HS-5 (cell line): Measurements from ENCODE around the gene PALD1.

ENCODE experiments used
- DNase-seq: peaks from one replicate; pipeline ENCODE4 v3.0.0-alpha.2; 2012; ENCODE audit warnings: low read depth

Gene PALD1

DNA sequence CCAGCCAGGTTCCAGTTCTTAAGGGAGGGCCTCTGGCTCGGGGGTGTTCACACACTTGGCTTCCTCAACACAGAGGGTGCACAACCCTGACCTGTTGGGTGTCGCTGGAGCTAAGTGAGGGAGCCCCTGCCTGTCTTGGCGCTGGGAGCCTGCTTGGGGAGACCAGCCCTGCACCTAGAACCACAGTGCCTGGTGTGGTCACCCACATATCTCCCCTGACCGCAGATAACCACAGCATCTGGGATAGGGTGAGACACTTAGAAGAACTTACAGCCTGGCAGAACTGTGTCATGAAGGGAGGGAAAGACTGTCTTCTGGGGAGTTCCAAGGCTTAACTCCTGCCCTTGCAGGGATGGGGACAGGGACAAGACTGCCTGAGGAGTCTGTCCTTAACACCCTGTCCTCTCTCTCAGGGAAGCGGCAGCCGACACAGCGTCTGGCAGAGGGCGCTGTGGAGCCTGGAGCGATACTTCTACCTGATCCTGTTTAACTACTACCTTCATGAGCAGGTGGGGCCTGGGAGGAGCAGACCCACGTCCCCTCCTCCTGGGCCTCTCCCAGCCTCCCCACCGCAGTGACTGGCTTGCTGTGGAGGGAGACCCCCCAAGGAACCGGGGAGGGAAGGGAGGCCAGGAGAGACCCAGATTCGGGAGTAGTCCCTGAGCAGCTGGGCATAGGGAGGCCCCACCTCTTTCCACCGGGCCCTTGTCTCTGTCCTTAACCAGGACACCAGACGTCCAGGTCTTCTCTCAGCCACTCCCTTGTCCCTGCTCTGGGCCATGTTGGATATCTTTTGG is 59.0 kb downstream of the PALD1 start:
- DNase-seq: no peak

DNA sequence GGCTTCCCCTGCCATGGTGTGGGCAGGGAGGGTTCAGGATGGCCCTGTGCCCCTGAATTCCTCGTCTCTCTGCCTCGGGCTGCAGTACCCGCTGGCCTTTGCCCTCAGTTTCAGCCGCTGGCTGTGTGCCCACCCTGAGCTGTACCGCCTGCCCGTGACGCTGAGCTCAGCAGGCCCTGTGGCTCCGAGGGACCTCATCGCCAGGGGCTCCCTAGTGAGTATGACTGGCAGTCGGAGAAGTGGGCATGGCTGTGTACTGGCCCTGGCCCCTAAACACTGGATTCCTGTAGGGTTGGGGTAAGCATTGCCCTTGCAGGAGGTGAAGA is 59.6 kb downstream of the PALD1 start:
- no peak for DNase-seq

DNA sequence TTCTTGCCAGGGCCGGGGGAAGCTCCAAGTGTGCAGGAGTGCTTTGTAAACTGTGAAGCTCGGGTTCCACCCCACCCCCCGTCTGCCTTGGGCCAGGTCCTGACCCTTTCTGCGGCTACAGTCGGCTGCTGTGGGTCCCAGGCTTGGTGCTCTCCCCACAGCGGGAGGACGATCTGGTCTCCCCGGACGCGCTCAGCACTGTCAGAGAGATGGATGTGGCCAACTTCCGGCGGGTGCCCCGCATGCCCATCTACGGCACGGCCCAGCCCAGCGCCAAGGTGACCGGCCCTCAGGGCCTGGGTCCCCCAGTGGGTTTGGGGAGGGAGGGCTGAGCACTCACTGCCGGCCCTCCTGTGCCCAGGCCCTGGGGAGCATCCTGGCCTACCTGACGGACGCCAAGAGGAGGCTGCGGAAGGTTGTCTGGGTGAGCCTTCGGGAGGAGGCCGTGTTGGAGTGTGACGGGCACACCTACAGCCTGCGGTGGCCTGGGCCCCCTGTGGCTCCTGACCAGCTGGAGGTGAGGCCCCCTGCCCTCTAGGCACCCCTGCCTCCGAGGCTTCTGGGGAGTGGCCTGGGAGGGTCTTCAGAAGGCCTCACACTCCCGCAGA is 60.3 kb downstream of the PALD1 start:
- DNase-seq: no peak

GRCh38 chr10:70539471-70539870 is 60.9 kb downstream of the PALD1 start:
- no peak for DNase-seq

GRCh38 chr10:70540089-70540788 is 61.7 kb downstream of the PALD1 start:
- no peak for DNase-seq

- no peak for DNase-seq
These were observed 62.3 kb downstream of the PALD1 start for GRCh38 chr10:70540789-70541360.

GRCh38 chr10:70541736-70542564 is 63.4 kb downstream of the PALD1 start:
- no peak for DNase-seq

DNA sequence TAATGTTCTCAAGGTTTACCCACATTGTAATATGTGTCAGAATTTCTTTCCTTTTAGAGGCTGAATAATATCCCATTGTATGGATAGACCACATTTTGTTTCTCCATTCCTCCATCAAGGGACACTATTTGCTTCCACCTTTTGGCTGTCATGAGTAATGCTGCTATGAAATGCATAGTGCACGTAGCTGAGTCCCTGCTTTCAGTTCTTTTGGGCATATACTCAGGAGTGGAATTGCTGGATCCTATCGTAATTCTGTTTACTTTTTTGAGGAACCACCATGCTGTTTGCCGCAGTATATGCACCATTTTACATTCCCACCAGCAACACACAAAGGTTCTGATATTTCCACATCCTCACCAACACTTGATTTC is 64.0 kb downstream of the PALD1 start:
- no peak for DNase-seq

DNA sequence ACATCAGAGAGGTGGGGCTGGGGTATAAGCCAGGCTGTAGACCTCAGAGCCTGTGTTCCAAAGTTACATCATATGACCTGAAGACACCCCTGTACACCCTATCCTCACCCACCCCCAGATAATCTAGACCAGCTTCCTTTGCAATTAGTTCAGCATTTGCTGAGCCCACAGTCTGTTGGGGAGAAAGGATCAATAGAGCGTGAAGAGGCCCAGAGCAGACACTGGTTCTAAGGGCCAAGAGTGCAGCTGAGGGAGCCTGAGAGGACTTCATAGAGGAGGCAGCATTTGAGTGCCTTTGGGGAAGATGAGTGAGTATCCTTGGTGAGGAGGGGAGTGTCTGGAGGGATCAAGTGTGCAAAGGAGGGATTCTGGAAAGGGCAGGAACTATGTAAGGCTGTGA is 65.3 kb downstream of the PALD1 start:
- no peak for DNase-seq

GRCh38 chr10:70544431-70545340 is 66.1 kb downstream of the PALD1 start:
- no peak for DNase-seq

- DNase-seq: no peak
These were observed 68.0 kb downstream of the PALD1 start for GRCh38 chr10:70546584-70546983.

- DNase-seq: no peak
These were observed 70.9 kb downstream of the PALD1 start for GRCh38 chr10:70549351-70549961.

DNA sequence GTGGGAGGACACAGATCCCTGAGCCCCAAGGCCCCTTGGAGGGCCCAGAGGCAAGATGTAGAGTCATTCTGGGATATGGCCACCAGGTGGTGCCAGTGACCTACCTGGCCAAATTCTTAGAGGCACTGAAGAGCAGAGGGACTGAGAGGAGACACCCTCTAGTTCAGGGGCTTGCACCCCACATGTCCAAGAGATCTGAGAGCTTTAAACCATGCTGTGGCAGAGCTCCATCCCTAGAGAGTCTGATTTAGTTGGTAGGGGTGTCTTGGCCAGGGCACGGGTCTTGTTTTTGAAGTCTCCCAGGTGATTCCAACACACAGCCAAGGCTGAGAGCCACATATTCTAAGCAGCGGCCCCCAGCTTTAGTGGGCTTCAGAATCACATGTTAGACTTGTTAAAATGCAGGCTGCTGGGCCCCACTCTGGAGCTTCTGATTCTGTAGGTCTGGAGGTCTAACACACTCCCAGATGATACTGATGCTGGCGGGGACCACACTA is 71.4 kb downstream of the PALD1 start:
- DNase-seq: peak; percentile 28

DNA sequence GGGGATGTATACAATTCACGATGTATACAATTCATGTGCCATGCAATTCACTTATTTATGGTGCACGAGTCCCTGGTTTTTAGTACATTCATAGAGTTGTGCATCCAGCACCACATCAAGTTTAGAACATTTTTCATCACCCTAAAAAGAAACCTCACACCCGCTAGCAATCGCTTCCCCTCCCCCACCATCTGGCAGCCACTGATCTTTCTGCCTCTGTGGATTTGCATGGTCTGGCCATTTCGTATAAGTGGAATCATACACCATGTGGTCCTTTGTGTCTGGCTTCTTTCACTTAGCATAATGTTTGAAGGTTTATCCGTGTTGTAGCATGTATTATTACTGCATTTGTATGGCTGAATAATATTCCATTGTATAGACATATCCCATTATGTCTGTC is 71.9 kb downstream of the PALD1 start:
- DNase-seq: no peak

GRCh38 chr10:70551466-70551865 is 72.9 kb downstream of the PALD1 start:
- no peak for DNase-seq

DNA sequence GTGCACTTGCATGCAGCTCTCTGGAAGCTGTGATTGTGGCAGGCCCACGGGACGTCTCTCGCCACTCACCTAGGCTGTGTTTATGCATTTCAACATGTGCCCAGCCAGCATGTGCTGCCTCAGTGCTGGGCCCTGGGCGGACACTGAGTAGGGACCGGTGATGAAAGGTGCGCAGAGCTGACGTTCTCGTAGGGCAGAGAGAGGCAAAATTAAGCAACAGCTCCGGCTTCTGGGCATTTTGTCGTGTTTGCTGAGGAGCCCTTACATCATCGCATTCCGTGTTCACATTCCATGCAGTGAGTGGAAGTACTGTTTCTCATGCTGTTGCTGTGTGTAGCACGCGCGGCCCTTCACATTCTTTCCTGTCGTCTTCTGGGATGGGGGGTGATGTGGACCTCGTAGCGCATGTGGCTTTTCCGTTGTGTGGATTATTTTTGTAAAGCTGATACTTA is 73.4 kb downstream of the PALD1 start:
- DNase-seq: peak; percentile 37

GRCh38 chr10:70552586-70552985 is 74.0 kb downstream of the PALD1 start:
- DNase-seq: no peak

DNA sequence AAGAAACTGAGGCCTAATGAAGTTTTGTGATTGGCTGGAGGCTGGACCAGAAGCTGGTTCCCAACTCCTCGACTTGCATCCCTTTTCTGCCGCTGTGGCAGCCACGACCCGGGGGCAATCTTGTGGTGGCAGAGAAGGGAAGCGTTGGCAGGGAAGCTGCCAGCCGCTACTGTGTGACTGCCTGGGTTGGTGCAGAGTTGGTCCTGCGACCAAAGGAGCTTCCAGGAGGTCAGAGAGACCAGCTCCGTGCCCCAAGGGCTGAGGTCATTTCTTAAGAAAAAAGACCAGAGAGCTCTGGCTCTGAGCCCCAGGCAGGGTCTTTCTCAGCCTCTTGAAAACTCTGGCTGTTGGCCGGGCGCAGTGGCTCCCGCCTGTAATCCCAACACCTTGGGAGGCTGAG is 76.8 kb downstream of the PALD1 start:
- DNase-seq: no peak

- DNase-seq: no peak
These were observed 78.7 kb downstream of the PALD1 start for GRCh38 chr10:70557086-70557845.

- no peak for DNase-seq
These were observed 79.3 kb downstream of the PALD1 start for GRCh38 chr10:70557876-70558275.
